GM12891 (cell line): ENCODE results near the gene CLEC1B.

Source experiments
- DNase-seq: peaks from one replicate; pipeline ENCODE4 v3.0.0; 2011; ENCODE audit warnings: low spot score; ENCODE audit not compliant: insufficient read length
- FAIRE-seq: peaks from 2 replicates; lab custom pipeline; 2011; peaks lifted over from hg19 to GRCh38; lab: Jason Lieb, UNC
- PAX5 ChIP-seq: IDR thresholded peaks from 2 replicates; pipeline ENCODE4 v1.6.1; 2011; ENCODE audit warnings: low read length, moderate library complexity, mild to moderate bottlenecking; ENCODE audit not compliant: insufficient read depth, severe bottlenecking
- POLR2A ChIP-seq: IDR thresholded peaks from 2 replicates; pipeline ENCODE4 v1.6.1; 2011; ENCODE audit warnings: low read depth, low read length, control low read depth
- POLR2AphosphoS5 ChIP-seq: IDR thresholded peaks from 2 replicates; pipeline ENCODE4 v1.6.1; 2011; ENCODE audit warnings: low read depth, low read length, control low read depth
- POU2F2 ChIP-seq: IDR thresholded peaks from 2 replicates; pipeline ENCODE4 v1.6.1; 2011; ENCODE audit warnings: low read depth, mild to moderate bottlenecking, control low read depth, low read length, moderate library complexity
- SPI1 ChIP-seq: IDR thresholded peaks from 2 replicates; pipeline ENCODE4 v1.6.1; 2011; ENCODE audit warnings: low read depth, low read length, control low read depth
- TAF1 ChIP-seq: IDR thresholded peaks from 2 replicates; pipeline ENCODE4 v1.6.1; 2011; ENCODE audit warnings: low read depth, low read length, control low read depth

The CLEC1B gene

DNA sequence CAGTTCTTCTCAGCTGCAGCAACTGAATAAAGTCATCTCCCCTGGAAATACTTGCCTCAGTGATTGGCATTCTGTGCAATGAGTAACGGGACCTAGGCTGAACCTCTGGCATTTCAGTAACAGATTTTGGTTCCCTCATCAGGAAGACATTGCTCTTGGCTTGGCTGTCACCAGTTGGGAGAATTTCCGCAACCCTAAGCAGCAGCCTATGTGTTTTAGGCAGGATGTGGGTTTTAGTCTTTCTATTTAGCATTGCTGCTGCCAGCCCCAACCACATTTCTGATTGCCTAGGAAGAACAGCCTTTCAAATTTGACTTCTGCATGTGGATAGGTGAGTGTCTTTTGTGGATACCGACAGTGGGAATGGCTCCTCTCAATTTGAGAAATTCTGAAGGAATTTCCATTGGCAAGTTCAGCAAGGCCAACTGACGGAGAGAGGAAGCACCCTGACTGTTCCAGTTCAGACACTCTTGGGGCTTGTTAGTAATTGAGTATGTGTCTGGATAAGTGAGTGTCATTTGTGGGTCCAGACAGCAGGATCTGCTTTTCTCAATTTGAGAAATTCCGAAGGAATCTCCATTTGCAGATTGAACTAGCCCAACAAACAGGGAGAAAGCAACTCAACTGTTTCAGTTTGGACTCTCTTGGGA, 47.8 kb downstream of the CLEC1B start:
- FAIRE-seq (peak; percentile 87), DNase-seq (no peak)
- no peak for TF ChIP-seq SPI1

DNA sequence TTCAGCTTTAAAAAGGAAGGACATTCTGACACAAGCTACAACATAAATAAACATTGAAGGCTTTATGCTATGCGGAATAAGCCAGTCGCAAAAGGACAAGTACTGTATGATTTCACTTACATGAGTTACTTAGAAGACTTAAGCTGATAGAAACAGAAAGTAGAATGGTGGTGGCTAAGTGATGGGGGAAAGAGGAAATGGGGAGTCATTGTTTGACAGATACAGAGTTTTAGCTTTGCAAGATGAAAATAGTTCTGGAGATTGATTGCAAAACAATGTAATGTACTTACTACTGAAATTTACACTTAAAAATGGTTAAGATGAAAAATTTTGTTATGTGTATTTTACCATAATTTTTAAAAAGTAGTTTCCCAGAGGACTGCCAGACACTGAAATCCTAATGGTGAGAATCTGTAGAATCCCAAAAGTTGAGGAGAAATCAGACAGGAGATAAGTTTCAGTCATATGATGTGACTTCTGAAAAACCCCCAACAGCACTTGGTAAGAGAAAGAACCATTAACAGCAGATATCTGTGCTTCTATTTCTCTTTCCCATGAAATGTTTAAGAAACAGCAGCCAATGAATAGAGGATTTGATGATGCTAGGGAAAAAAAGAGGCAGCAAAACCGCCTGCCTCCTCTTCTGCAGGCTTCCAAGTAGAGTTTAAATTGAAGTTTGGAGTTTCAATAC, 50.2 kb downstream of the CLEC1B start:
- DNase-seq (no peak), FAIRE-seq (peak; percentile 78)
- peak; percentile 95 for TF ChIP-seq SPI1
- no peak for TF ChIP-seq POU2F2

DNA sequence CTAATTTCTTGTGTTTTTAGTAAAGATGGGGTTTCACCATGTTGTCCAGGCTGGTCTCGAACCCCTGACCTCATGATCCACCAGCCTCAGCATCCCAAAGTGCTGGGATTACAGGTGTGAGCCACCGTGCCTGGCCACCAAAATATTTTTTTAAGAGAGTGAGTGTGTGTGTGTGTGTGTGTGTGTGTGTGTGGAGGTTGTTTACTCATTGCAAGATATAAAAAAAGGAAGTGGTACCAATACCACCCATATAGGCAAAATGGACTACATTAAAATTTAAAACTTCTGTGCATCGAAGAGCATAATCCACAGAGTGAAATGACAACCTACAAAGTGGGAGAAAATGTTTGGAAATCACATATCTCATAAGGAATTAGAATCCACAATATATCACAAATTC, 51.2 kb downstream of the CLEC1B start:
- DNase-seq (no peak), FAIRE-seq (no peak)
- TF ChIP-seq SPI1 (peak; percentile 89), TAF1 (no peak)

DNA sequence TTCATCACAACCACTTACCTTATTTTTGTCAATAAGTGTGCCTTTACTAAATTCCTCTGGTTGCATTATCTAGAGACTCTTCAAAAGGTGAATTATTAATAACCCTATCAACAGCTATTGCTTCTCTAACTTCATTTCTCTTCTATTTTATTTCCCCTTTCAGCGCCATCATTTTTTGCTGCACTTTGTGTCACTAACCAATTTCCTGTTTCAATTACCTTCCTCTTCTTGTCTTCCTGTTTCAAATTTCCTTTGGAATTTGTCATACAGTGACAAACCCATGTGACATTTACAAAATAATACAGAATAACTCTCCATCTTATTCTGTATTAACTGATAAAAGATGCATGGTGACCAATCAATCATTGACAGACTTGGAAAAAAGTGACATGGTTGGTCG, 54.5 kb downstream of the CLEC1B start:
- FAIRE-seq (no peak), DNase-seq (no peak)
- TF ChIP-seq POLR2A (no peak), TAF1 (no peak), SPI1 (no peak), POU2F2 (no peak), POLR2AphosphoS5 (no peak), PAX5 (no peak)

DNA sequence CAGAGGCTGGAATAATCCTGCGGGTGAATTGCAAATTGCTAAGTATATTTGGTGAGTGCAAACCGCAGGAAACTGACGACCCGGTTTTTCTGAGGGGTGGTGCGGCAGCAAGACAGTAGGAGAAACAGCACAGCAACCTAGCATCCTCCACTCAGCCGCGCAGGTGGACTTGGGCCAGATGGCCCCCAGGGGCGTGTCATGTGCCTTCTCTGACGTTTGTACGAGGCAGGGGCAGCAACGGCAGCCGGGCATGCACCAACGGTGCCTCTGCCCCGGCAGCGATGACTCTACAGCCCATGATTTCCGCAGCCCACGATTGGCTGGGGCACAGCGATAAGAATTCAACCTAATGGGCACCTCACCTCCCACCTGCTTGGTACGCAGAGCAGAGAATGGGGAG, 55.7 kb downstream of the CLEC1B start:
- no peak for FAIRE-seq

More for the DNA sequence above, 55.7 kb downstream of the CLEC1B start:
- DNase-seq, result no peak
- TF ChIP-seq SPI1 (no peak), PAX5 (no peak), TAF1 (no peak), POLR2A (no peak), POU2F2 (no peak), POLR2AphosphoS5 (no peak)
